HG02852 (cell line): ENCODE data around the gene ADAMTSL1.

Experiments
- ATAC-seq: cut with Tn5 transposase; IDR thresholded peaks from one replicate; pipeline ENCODE4 v1.9.1; 2021; ENCODE audit warnings: mild to moderate bottlenecking, moderate library complexity; ENCODE audit not compliant: unreplicated experiment

ADAMTSL1 gene

GRCh38 chr9:18473652-18474279 is at the start of gene ADAMTSL1:
ADAMTSL1 (plus strand) TSS chr9:18474153; CDS start chr9:18474233, 80 bp downstream.
- no peak for ATAC-seq

GRCh38 chr9:18427691-18428090 is 46.3 kb upstream of the ADAMTSL1 start:
- ATAC-seq: no peak

GRCh38 chr9:18428661-18429060 is 45.3 kb upstream of the ADAMTSL1 start:
- no peak for ATAC-seq

- ATAC-seq: no peak
Measured at GRCh38 chr9:18429070-18429469, 44.9 kb upstream of the ADAMTSL1 start.

GRCh38 chr9:18433620-18434019 is 40.3 kb upstream of the ADAMTSL1 start:
- no peak for ATAC-seq

- ATAC-seq: no peak
Measured at GRCh38 chr9:18437315-18438201, 36.4 kb upstream of the ADAMTSL1 start.

- ATAC-seq: no peak
Measured at GRCh38 chr9:18438300-18438925, 35.5 kb upstream of the ADAMTSL1 start.

GRCh38 chr9:18438951-18439350 is 35.0 kb upstream of the ADAMTSL1 start:
- ATAC-seq: no peak

- peak; percentile 52 for ATAC-seq
Measured at GRCh38 chr9:18441261-18441660, 32.7 kb upstream of the ADAMTSL1 start.

GRCh38 chr9:18442629-18443491 is 31.1 kb upstream of the ADAMTSL1 start:
- ATAC-seq: peak; percentile 94

- no peak for ATAC-seq
Measured at GRCh38 chr9:18447131-18447530, 26.8 kb upstream of the ADAMTSL1 start.

GRCh38 chr9:18447541-18447940 is 26.4 kb upstream of the ADAMTSL1 start:
- ATAC-seq: no peak

GRCh38 chr9:18448101-18448500 is 25.9 kb upstream of the ADAMTSL1 start:
- ATAC-seq: no peak

GRCh38 chr9:18451406-18451805 is 22.5 kb upstream of the ADAMTSL1 start:
- no peak for ATAC-seq

GRCh38 chr9:18452276-18452675 is 21.7 kb upstream of the ADAMTSL1 start:
- no peak for ATAC-seq

- no peak for ATAC-seq
Measured at GRCh38 chr9:18456624-18457237, 17.2 kb upstream of the ADAMTSL1 start.

GRCh38 chr9:18457510-18457909 is 16.4 kb upstream of the ADAMTSL1 start:
- ATAC-seq: no peak

- ATAC-seq: no peak
Measured at GRCh38 chr9:18459962-18460584, 13.9 kb upstream of the ADAMTSL1 start.

GRCh38 chr9:18461496-18461895 is 12.5 kb upstream of the ADAMTSL1 start:
- ATAC-seq: no peak

GRCh38 chr9:18463991-18464390 is 10.0 kb upstream of the ADAMTSL1 start:
- no peak for ATAC-seq
